Transverse colon (tissue), 4 donors: ENCODE results near the gene RSRC1. TPM values are rescaled to one million over a fixed set of nuclear protein-coding genes. Genes with fewer than 3 reads are reported as not detected.
"Not testable (repeated sequence)": the region's sequence is repeated elsewhere in the genome, so short reads cannot be mapped to it uniquely, and the experiment has no call there.

ENCODE experiments used
- DNase-seq: peaks from one replicate; pipeline ENCODE4 v3.0.0-alpha.2; 2019
- H3K27ac ChIP-seq, 4 donors: fragments of 200-600 bp; sonication (generic); 2 replicates each; pipeline ENCODE4 v1.5.1; 2016 to 2018; ENCODE audit warnings: inconsistent platforms in 4 of 4
- H3K27me3 ChIP-seq: fragments of 200-600 bp; sonication (generic); 2 replicates; pipeline ENCODE4 v1.5.1; 2017; ENCODE audit warnings: inconsistent platforms
- H3K36me3 ChIP-seq, 4 donors: fragments of 200-600 bp; sonication (generic); 2 replicates each; pipeline ENCODE4 v1.5.1; 2017 to 2019; ENCODE audit warnings: inconsistent platforms in 4 of 4
- H3K4me1 ChIP-seq, 4 donors: fragments of 200-600 bp; sonication (generic); 2 replicates each; pipeline ENCODE4 v1.5.1; 2017 to 2020; ENCODE audit warnings: inconsistent platforms in 4 of 4
- H3K4me3 ChIP-seq, 4 donors: fragments of 200-600 bp; sonication (generic); 1 replicate in 1 of 4; 2 replicates in 3 of 4; pipeline versions ENCODE4 v1.5.1 to v1.6.1; 2017 to 2019; ENCODE audit warnings: inconsistent platforms in 4 of 4
- H3K9me3 ChIP-seq, 2 donors: fragments of 200-600 bp; sonication (generic); 2 replicates each; pipeline ENCODE4 v1.5.1; 2017 to 2019; ENCODE audit warnings: inconsistent platforms in 2 of 2
- EP300 ChIP-seq: sonication (generic); formaldehyde crosslinking; IDR thresholded peaks from one replicate; pipeline ENCODE4 v1.6.1; 2017; ENCODE audit warnings: antibody characterized with exemption, low read depth
- POLR2A ChIP-seq: fragments of 450-650 bp; IDR thresholded peaks from one replicate; pipeline ENCODE4 v1.6.1; 2016; ENCODE audit warnings: antibody characterized with exemption, mild to moderate bottlenecking, moderate library complexity
- POLR2AphosphoS5 ChIP-seq, 3 donors: sonication (generic); formaldehyde crosslinking; IDR thresholded peaks; one replicate each; pipeline ENCODE4 v1.6.1; 2016; ENCODE audit warnings: antibody characterized with exemption in 3 of 3
- WGBS, 2 donors: methylation state at CpG; one replicate each; pipeline ENCODE4 v1.1.5; 2018; ENCODE audit warnings: low coverage in 1 of 2; 5-methylcytosine and 5-hydroxymethylcytosine counted together
- in situ Hi-C, 4 donors: fragments of 200-750 bp; cut with MboI; loops; one replicate each; pipeline versions ENCODE4 v1.15.0 to v1.15.1; 2017; ENCODE audit warnings: low sequenced_read_pairs in 3 of 4, low pct_ligation_motif_present in 1 of 4, low pct_unique_long_range_greater_than_20kb in 1 of 4
- intact Hi-C: fragments of 100-400 bp; cut with DNase I; formaldehyde crosslinking; loops from one replicate; pipeline ENCODE4 v1.15.1; 2023; ENCODE audit warnings: low total_unique reads
- total RNA-seq, 4 donors: library from RNA; depleted of rRNA; stranded (reverse); fragments of >200 nt; gene quantifications; one replicate each; pipeline ENCODE4 v1.1.0, GENCODE V29; 2016
- TF ChIP-seq, protein P1 (sequence below), 5 experiments: fragments of 200-600 bp in 3 of 5; fragments of 450-650 bp in 2 of 5; sonication (generic) in 3 of 5; IDR thresholded peaks; 1 replicate in 2 of 5; 2 replicates in 3 of 5; pipeline ENCODE4 v1.5.1; 2016 to 2017; ENCODE audit warnings: antibody characterized with exemption in 5 of 5, inconsistent platforms in 3 of 5, mild to moderate bottlenecking in 2 of 5, moderate library complexity in 1 of 5

RSRC1 gene
- total RNA-seq, 4 donors from 2014 or later: 5.6 to 65.1 (median 37.1) TPM

DNA sequence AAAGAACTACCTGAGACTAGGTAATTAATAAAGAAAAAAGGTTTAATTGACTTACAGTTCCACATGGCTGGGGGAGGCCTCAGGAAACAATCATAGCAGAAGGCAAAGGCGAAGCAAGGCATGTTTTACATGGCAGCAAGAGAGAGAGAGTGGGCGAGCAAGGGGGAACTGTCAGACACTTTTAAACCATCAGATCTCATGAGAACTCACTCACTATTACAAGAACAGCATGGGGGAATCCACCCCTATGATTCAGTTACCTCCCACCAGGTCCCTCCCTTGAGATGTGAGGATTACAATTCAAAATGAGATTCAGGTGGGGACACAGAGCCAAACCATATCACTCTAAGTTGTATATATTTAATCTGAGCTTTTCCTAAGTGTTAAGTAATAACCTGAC lies 382.1 kb downstream of the RSRC1 start:
- intact Hi-C loops: no loop called here
- 93% methylated on average over 2 of the region's 2 CpGs for WGBS, 2 donors
- H3K27ac ChIP-seq: peak overlapping the region in 1 of 4 donors; percentile 19

DNA sequence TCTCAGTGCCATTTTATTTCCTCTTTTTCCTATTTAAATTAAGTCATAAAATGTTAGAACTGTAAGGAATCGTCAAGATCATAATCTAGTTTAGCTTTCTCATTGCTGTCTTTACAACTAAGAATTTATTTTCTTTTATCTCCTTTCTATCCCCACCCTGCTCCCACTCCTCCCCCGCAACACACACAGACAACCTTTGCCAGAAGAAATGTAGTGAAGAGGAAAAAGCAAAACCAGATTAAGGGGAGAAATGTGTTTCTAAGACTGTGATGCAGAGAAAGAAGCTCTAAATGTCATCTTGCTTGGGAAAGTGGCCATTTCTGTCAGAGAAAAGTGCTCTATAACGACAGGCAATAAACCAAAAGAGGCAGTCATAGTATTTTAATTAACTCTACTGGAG lies 382.8 kb downstream of the RSRC1 start:
- in situ Hi-C loops: no loop called here

More for the DNA sequence above, 382.1 kb downstream of the RSRC1 start:
- TF ChIP-seq, protein P1, sequence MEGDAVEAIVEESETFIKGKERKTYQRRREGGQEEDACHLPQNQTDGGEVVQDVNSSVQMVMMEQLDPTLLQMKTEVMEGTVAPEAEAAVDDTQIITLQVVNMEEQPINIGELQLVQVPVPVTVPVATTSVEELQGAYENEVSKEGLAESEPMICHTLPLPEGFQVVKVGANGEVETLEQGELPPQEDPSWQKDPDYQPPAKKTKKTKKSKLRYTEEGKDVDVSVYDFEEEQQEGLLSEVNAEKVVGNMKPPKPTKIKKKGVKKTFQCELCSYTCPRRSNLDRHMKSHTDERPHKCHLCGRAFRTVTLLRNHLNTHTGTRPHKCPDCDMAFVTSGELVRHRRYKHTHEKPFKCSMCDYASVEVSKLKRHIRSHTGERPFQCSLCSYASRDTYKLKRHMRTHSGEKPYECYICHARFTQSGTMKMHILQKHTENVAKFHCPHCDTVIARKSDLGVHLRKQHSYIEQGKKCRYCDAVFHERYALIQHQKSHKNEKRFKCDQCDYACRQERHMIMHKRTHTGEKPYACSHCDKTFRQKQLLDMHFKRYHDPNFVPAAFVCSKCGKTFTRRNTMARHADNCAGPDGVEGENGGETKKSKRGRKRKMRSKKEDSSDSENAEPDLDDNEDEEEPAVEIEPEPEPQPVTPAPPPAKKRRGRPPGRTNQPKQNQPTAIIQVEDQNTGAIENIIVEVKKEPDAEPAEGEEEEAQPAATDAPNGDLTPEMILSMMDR (IDR thresholded peaks at IDR 0.05): no peak
- TF ChIP-seq POLR2A: no peak
- TF ChIP-seq EP300: no peak
- TF ChIP-seq POLR2AphosphoS5 (IDR thresholded peaks at IDR 0.05): no peak
- no peak for DNase-seq
- no peak overlapping the region for H3K4me3 ChIP-seq
- peaks cover 0 to 22% (median 11%) of the 10 kb centered on the region in 4 donors for H3K4me1 ChIP-seq
- no peaks in the 10 kb centered on the region for H3K36me3 ChIP-seq
- in situ Hi-C loops: no loop called here
- no peaks in the 10 kb centered on the region for H3K27me3 ChIP-seq
- H3K9me3 ChIP-seq: no peaks in the 10 kb centered on the region

DNA sequence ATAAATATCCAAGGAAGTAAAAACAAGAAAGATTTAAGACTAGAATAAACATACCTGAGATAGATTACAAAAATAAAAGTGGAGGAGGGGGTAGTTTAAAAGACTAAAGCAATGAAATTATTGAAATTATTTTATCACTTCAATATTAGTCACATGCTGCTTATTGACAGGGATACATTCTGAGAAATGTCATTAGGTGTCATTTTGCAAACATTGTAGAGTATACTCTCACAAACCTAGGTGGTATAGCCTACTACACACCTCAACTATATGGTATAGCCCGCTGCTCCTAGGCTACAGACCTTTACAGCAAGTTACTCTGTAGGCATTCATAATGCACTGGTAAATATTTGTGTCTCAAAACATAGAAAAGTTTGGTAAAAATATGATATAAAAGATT lies 384.0 kb downstream of the RSRC1 start:
- intact Hi-C loops: no loop called here
- in situ Hi-C loops: no loop called here
- Histone ChIP-seq H3K4me3 (no peak overlapping the region), H3K4me1 (peaks cover 0 to 15% (median 7%) of the 10 kb centered on the region in 4 donors), H3K27me3 (no peaks in the 10 kb centered on the region), H3K27ac (no peak overlapping the region), H3K36me3 (no peaks in the 10 kb centered on the region), H3K9me3 (peaks cover 0 to 4% of the 10 kb centered on the region in 2 donors)
- TF ChIP-seq, protein P1 (IDR thresholded peaks at IDR 0.05): no peak
- TF ChIP-seq EP300: no peak
- no peak for TF ChIP-seq POLR2AphosphoS5 (IDR thresholded peaks at IDR 0.05)
- TF ChIP-seq POLR2A: no peak
- WGBS, 2 donors: 97 to 100% methylated on average over 1 of the region's 1 CpG
- no peak for DNase-seq

More for the DNA sequence above, 382.8 kb downstream of the RSRC1 start:
- no peaks in the 10 kb centered on the region for H3K36me3 ChIP-seq
- intact Hi-C loops: no loop called here
- peaks cover 0 to 22% (median 11%) of the 10 kb centered on the region in 4 donors for H3K4me1 ChIP-seq
- DNase-seq: no peak
- WGBS, 2 donors: 34 to 38% methylated on average over 3 of the region's 3 CpGs
- H3K27ac ChIP-seq: peak overlapping the region in 1 of 4 donors; percentile 19
- no peak overlapping the region for H3K4me3 ChIP-seq
- no peaks in the 10 kb centered on the region for H3K9me3 ChIP-seq
- TF ChIP-seq EP300 (no peak), POLR2AphosphoS5 (IDR thresholded peaks at IDR 0.05) (no peak), POLR2A (no peak)
- TF ChIP-seq, protein P1 (IDR thresholded peaks at IDR 0.05): no peak
- H3K27me3 ChIP-seq: no peaks in the 10 kb centered on the region

DNA sequence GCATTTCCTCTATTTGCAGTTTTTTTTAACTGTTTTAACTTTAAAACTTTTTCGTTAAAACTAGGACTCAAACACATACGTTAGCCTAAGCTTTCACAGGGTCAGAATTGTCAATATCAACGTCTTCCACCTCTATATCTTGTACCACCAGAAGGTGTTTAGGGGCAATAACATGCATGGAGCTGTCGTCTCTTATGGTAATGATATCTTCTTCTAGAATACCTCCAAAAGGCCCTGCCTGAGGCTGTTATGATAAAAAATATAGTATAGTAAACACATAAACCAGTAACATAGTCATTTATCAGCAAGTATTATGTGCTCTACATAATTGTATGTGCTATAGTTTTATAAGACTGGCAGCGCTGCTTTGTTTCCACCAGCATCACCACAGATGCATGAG lies 384.8 kb downstream of the RSRC1 start:
- no peaks in the 10 kb centered on the region for H3K27me3 ChIP-seq
- TF ChIP-seq, protein P1 (IDR thresholded peaks at IDR 0.05): no peak
- TF ChIP-seq POLR2AphosphoS5 (IDR thresholded peaks at IDR 0.05) (no peak), POLR2A (no peak), EP300 (no peak)
- intact Hi-C loops: no loop called here
- no peak for DNase-seq
- in situ Hi-C loops: no loop called here
- peaks cover 0 to 14% (median 5%) of the 10 kb centered on the region in 4 donors for H3K4me1 ChIP-seq
- WGBS, 2 donors: 71 to 92% methylated on average over 4 to 5 of the region's 5 CpGs
- H3K4me3 ChIP-seq: no peak overlapping the region
- no peak overlapping the region for H3K27ac ChIP-seq
- no peaks in the 10 kb centered on the region for H3K36me3 ChIP-seq
- H3K9me3 ChIP-seq: peaks cover 0 to 7% of the 10 kb centered on the region in 2 donors

DNA sequence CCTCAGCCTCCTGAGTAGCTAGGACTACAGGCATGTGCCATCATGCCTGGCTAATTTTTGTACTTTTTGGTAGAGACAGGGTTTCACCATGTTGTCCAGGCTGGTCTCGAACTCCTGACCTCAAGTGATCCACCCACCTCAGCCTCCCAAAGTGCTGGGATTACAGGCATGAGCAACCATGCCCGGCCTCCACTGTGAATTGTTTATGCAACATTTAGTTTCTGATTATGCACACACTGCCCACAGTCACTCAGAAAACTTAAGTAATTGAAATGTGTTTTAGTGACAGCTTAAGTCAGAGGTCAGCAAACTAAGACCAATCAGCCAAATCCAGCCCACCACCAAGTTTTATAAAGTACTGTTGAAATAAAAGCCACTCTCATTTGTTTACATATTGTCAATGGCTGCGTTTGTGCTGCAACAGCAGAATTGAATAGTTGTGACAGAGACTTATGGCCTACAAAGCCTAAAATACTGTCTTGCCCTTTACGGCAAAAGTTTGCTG lies 385.6 kb downstream of the RSRC1 start:
- H3K9me3 ChIP-seq, in situ Hi-C loops, H3K36me3 ChIP-seq, H3K27ac ChIP-seq, intact Hi-C loops, DNase-seq, H3K27me3 ChIP-seq, H3K4me3 ChIP-seq: not testable (repeated sequence)
- WGBS, 2 donors: 59 to 76% methylated on average over 2 to 4 of the region's 4 CpGs
- H3K4me1 ChIP-seq: peaks cover 0 to 14% (median 5%) of the 10 kb centered on the region in 4 donors
